ENCODE measurements around the gene RUNDC3A. TPM values are rescaled to one million over a fixed set of nuclear protein-coding genes. Genes with fewer than 3 reads are reported as not detected.
"Not testable (repeated sequence)": the region's sequence is repeated elsewhere in the genome, so short reads cannot be mapped to it uniquely, and the experiment has no call there.

The RUNDC3A gene
- total RNA-seq, 5 donors from 2014 or later (not counting 1 experiment from before 2014, with no cell fraction given) = 0.38 to 0.65 (median 0.41) TPM; not detected in 2

GRCh38 chr17:44344939-44345453 is 36.6 kb downstream of the RUNDC3A start, which contains the start of gene GRN:
Gene GRN (plus strand): TSS chr17:44345302. CDS start chr17:44349165, 3,863 bp downstream.
- ChIA-PET POLR2A (no interaction called here), CTCF (interaction anchor here (0.5 to 1.4 kb wide), 13 partner anchors 14 to 579 kb away, joined by 3 to 6 read pairs (median 3); partner anchors contain the start of genes FAM171A2 (in 1 of the 2) and TMUB2 (in 1 of the 2))
- WGBS (ENCODE audit: insufficient coverage) = 5% methylated on average over 12 of the region's 26 CpGs
- no peaks in the 10 kb centered on the region for H3K36me3 ChIP-seq (ENCODE audit: control insufficient read depth in 2 of 2, extremely low read depth in 1 of 2, insufficient read depth in 1 of 2, low read length in 1 of 2)
- Mint-ChIP-seq H3K27me3 (peaks cover 4 to 10% of the 10 kb centered on the region in 2 donors), H3K36me3 (no peaks in the 10 kb centered on the region), H3K27ac (peak within 1 kb of the TSS; percentile 63 to 81), H3K4me3 (peak within 1 kb of the TSS; percentile 89 to 95 (median 91)), H3K4me1 (peaks cover 16 to 30% (median 24%) of the 10 kb centered on the region in 3 donors), H3K9me3 (no peaks in the 10 kb centered on the region)
- H3K4me1 ChIP-seq (ENCODE audit: control insufficient read depth in 1 of 2, extremely low read depth in 1 of 2, insufficient read depth in 2 of 2, low read length in 2 of 2) = peaks cover 2 to 21% of the 10 kb centered on the region in 2 experiments
- peak within 1 kb of the TSS; percentile 8 for H3K27ac ChIP-seq (ENCODE audit: low read length)
- H3K4me3 ChIP-seq (ENCODE audit: control insufficient read depth in 1 of 2, extremely low read depth in 1 of 2, low read length in 1 of 2) = peak within 1 kb of the TSS; percentile 72 to 98
- no peaks in the 10 kb centered on the region for H3K9me3 ChIP-seq
- DNase-seq = peak; percentile 60 to 89 (median 77)
- peaks cover 0 to 8% of the 10 kb centered on the region in 2 experiments for H3K27me3 ChIP-seq (replicated peaks in 1 of 2; ENCODE audit: control insufficient read depth in 2 of 2, extremely low read depth in 1 of 2, insufficient read depth in 2 of 2, low read length in 1 of 2)
- ATAC-seq (replicated peaks in 1 of 4) = peak; percentile 98 to 99 (median 98)

- WGBS (ENCODE audit: insufficient coverage) = no CpG with 5 or more reads among the region's 21 CpGs
- no peaks in the 10 kb centered on the region for H3K36me3 Mint-ChIP-seq
- Histone ChIP-seq H3K36me3 (ENCODE audit: control insufficient read depth in 2 of 2, extremely low read depth in 1 of 2, insufficient read depth in 1 of 2, low read length in 1 of 2) (no peaks in the 10 kb centered on the region), H3K27me3 (replicated peaks in 1 of 2; ENCODE audit: control insufficient read depth in 2 of 2, extremely low read depth in 1 of 2, insufficient read depth in 2 of 2, low read length in 1 of 2) (peaks cover 0 to 8% of the 10 kb centered on the region in 2 experiments), H3K9me3 (no peaks in the 10 kb centered on the region), H3K27ac (ENCODE audit: low read length) (peak overlapping the region; percentile 8), H3K4me3 (ENCODE audit: control insufficient read depth in 1 of 2, extremely low read depth in 1 of 2, low read length in 1 of 2) (peak overlapping the region; percentile 72 to 98), H3K4me1 (ENCODE audit: control insufficient read depth in 1 of 2, extremely low read depth in 1 of 2, insufficient read depth in 2 of 2, low read length in 2 of 2) (peaks cover 2 to 21% of the 10 kb centered on the region in 2 experiments)
- DNase-seq = peak in 19 of 35 experiments; percentile 19 to 69 (median 35)
- H3K4me3 Mint-ChIP-seq = peak overlapping the region; percentile 89 to 95 (median 91)
- peak; percentile 44 to 47 (median 45) for ATAC-seq (replicated peaks in 1 of 4)
- peak overlapping the region; percentile 63 to 81 for H3K27ac Mint-ChIP-seq
- H3K4me1 Mint-ChIP-seq = peaks cover 16 to 30% (median 25%) of the 10 kb centered on the region in 3 donors
- CTCF ChIA-PET = interaction anchor here (0.6 to 1.4 kb wide), 13 partner anchors 14 to 159 kb away, joined by 3 to 6 read pairs (median 3); partner anchors contain the start of genes FAM171A2 (in 1 of the 2) and TMUB2 (in 1 of the 2)
- H3K27me3 Mint-ChIP-seq = peaks cover 4 to 10% of the 10 kb centered on the region in 2 donors
- H3K9me3 Mint-ChIP-seq = no peaks in the 10 kb centered on the region
- POLR2A ChIA-PET = interaction anchor here in 1 of 2 donors (0.6 kb wide), 1 partner anchor 258 kb away, joined by 4 read pairs; no protein-coding TSS in a partner anchor
Observed at GRCh38 chr17:44345454-44346026, 37.1 kb downstream of the RUNDC3A start.

- peak overlapping the region in 1 of 2 donors; percentile 72 for H3K4me3 ChIP-seq (ENCODE audit: control insufficient read depth in 1 of 2, extremely low read depth in 1 of 2, low read length in 1 of 2)
Observed at GRCh38 chr17:44346064-44346844, 37.9 kb downstream of the RUNDC3A start.

GRCh38 chr17:44347206-44348055 is 39.0 kb downstream of the RUNDC3A start:
- ATAC-seq (replicated peaks in 1 of 4); POLR2A ChIA-PET; H3K9me3 ChIP-seq; H3K36me3 ChIP-seq (ENCODE audit: control insufficient read depth in 2 of 2, extremely low read depth in 1 of 2, insufficient read depth in 1 of 2, low read length in 1 of 2); H3K36me3 Mint-ChIP-seq; H3K27me3 ChIP-seq (replicated peaks in 1 of 2; ENCODE audit: control insufficient read depth in 2 of 2, extremely low read depth in 1 of 2, insufficient read depth in 2 of 2, low read length in 1 of 2); H3K4me3 Mint-ChIP-seq; H3K4me3 ChIP-seq (ENCODE audit: control insufficient read depth in 1 of 2, extremely low read depth in 1 of 2, low read length in 1 of 2); DNase-seq; H3K27me3 Mint-ChIP-seq; H3K27ac ChIP-seq (ENCODE audit: low read length); H3K9me3 Mint-ChIP-seq: not testable (repeated sequence)
- WGBS (ENCODE audit: insufficient coverage) = 80% methylated on average over 2 of the region's 18 CpGs
- Mint-ChIP-seq H3K4me1 (peaks cover 16 to 33% (median 28%) of the 10 kb centered on the region in 3 donors), H3K27ac (peak overlapping the region in 1 of 2 donors; percentile 58)
- peaks cover 2 to 27% of the 10 kb centered on the region in 2 experiments for H3K4me1 ChIP-seq (ENCODE audit: control insufficient read depth in 1 of 2, extremely low read depth in 1 of 2, insufficient read depth in 2 of 2, low read length in 2 of 2)
- CTCF ChIA-PET = interaction anchor here (0.6 to 1.5 kb wide), 4 partner anchors 10 to 184 kb away, joined by 3 to 4 read pairs (median 3); partner anchors contain the start of gene ATXN7L3 (in 1 of the 2)

More at GRCh38 chr17:44346064-44346844, 37.9 kb downstream of the RUNDC3A start:
- peaks cover 2 to 27% of the 10 kb centered on the region in 2 experiments for H3K4me1 ChIP-seq (ENCODE audit: control insufficient read depth in 1 of 2, extremely low read depth in 1 of 2, insufficient read depth in 2 of 2, low read length in 2 of 2)
- H3K27ac Mint-ChIP-seq = peak overlapping the region; percentile 63 to 81
- H3K27ac ChIP-seq (ENCODE audit: low read length) = no peak overlapping the region
- CTCF ChIA-PET = interaction anchor here (0.6 to 1.4 kb wide), 9 partner anchors 15 to 409 kb away, joined by 3 to 6 read pairs (median 4); partner anchors contain the start of genes FAM171A2 (in 1 of the 2) and TMUB2 (in 1 of the 2)
- DNase-seq = no peak
- H3K4me3 Mint-ChIP-seq = peak overlapping the region; percentile 89 to 95 (median 91)
- H3K9me3 ChIP-seq = no peaks in the 10 kb centered on the region
- H3K4me1 Mint-ChIP-seq = peaks cover 16 to 33% (median 28%) of the 10 kb centered on the region in 3 donors
- WGBS (ENCODE audit: insufficient coverage) = 67% methylated on average over 5 of the region's 13 CpGs
- H3K27me3 Mint-ChIP-seq = peaks cover under 1 to 4% of the 10 kb centered on the region in 2 donors
- ATAC-seq (replicated peaks in 1 of 4) = no peak
- POLR2A ChIA-PET = interaction anchor here in 1 of 2 donors (0.6 kb wide), 1 partner anchor 259 kb away, joined by 4 read pairs; no protein-coding TSS in a partner anchor
- peaks cover 0 to 8% of the 10 kb centered on the region in 2 experiments for H3K27me3 ChIP-seq (replicated peaks in 1 of 2; ENCODE audit: control insufficient read depth in 2 of 2, extremely low read depth in 1 of 2, insufficient read depth in 2 of 2, low read length in 1 of 2)
- no peaks in the 10 kb centered on the region for H3K9me3 Mint-ChIP-seq
- H3K36me3 ChIP-seq (ENCODE audit: control insufficient read depth in 2 of 2, extremely low read depth in 1 of 2, insufficient read depth in 1 of 2, low read length in 1 of 2) = no peaks in the 10 kb centered on the region
- H3K36me3 Mint-ChIP-seq = no peaks in the 10 kb centered on the region

- Mint-ChIP-seq H3K4me3 (no peak overlapping the region), H3K36me3 (peaks cover 3% of the 10 kb centered on the region), H3K4me1 (peaks cover 20 to 36% (median 28%) of the 10 kb centered on the region in 3 donors), H3K9me3 (no peaks in the 10 kb centered on the region), H3K27me3 (no peaks in the 10 kb centered on the region), H3K27ac (peak overlapping the region in 1 of 2 donors; percentile 41)
- peaks cover 0 to 14% of the 10 kb centered on the region in 2 experiments for H3K27me3 ChIP-seq (replicated peaks in 1 of 2; ENCODE audit: control insufficient read depth in 2 of 2, extremely low read depth in 1 of 2, insufficient read depth in 2 of 2, low read length in 1 of 2)
- H3K9me3 ChIP-seq = no peaks in the 10 kb centered on the region
- WGBS (ENCODE audit: insufficient coverage) = 78% methylated on average over 5 of the region's 9 CpGs
- ChIA-PET CTCF (interaction anchor here (0.6 to 1.5 kb wide), 2 partner anchors 139 to 183 kb away, joined by 3 to 4 read pairs; no protein-coding TSS in a partner anchor), POLR2A (no interaction called here)
- DNase-seq (peak in 1 of 35 experiments; percentile 50), ATAC-seq (replicated peaks in 1 of 4) (no peak)
- H3K4me3 ChIP-seq (ENCODE audit: control insufficient read depth in 1 of 2, extremely low read depth in 1 of 2, low read length in 1 of 2) = no peak overlapping the region
- H3K4me1 ChIP-seq (ENCODE audit: control insufficient read depth in 1 of 2, extremely low read depth in 1 of 2, insufficient read depth in 2 of 2, low read length in 2 of 2) = peaks cover 2 to 32% of the 10 kb centered on the region in 2 experiments
- H3K27ac ChIP-seq (ENCODE audit: low read length) = no peak overlapping the region
- peaks cover 0 to 9% of the 10 kb centered on the region in 2 donors for H3K36me3 ChIP-seq (ENCODE audit: control insufficient read depth in 2 of 2, extremely low read depth in 1 of 2, insufficient read depth in 1 of 2, low read length in 1 of 2)
Observed at GRCh38 chr17:44348234-44348987, 40.0 kb downstream of the RUNDC3A start.

Measured in T-cell (primary cell).